ENCODE results near the gene SBNO2.
"Not testable (repeated sequence)": the region's sequence is repeated elsewhere in the genome, so short reads cannot be mapped to it uniquely, and the experiment has no call there.

Gene SBNO2

GRCh38 chr19:1139126-1139525 is 34.9 kb downstream of the SBNO2 start:
- DNase-seq (ENCODE audit: extremely low read depth in 1 of 2, low read depth in 1 of 2) = no peak

DNA sequence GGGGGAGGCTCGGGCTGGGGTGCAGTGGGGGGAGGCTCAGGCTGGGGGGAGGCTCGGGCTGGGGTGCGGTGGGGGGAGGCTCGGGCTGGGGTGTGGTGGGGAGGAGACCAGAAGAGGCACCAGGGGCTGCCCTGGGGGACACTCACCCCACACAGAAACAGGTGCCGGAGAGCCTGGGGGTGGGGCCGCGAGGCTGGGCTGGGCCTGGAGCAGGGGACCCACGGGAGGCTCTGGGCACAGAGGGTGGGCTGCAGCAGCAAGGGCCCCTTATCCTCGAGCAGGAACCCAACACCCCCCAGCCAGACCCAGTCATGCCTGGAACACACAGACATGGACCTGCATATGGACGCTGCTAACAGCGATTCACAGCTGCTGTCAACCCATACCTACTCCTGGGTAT is 35.9 kb downstream of the SBNO2 start:
- DNase-seq (ENCODE audit: extremely low read depth in 1 of 2, low read depth in 1 of 2) = no peak

- no peak for DNase-seq (ENCODE audit: extremely low read depth in 1 of 2, low read depth in 1 of 2)
Measured at GRCh38 chr19:1136621-1137317, 37.3 kb downstream of the SBNO2 start.

DNA sequence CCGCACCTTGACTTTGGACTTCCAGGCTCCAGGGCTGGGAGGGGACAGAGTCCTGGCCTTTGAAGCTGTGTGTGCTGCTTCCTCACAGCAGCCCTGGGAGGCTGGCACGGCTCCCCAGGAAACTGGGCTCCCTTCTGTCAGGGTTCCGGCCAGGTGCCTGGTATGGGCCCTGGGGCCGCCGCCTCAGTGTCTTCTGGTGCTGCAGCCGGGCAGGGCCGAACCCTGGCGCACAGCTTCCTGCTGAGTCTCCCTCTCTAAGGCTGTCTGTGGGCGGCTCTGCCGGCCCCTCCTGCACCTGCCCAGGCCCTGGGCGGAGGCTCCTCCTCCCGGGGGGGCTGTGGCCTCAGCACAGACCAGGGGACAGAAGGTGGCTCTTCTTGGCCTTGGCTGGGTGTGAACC is 37.9 kb downstream of the SBNO2 start:
- no peak for DNase-seq (ENCODE audit: extremely low read depth in 1 of 2, low read depth in 1 of 2)

DNA sequence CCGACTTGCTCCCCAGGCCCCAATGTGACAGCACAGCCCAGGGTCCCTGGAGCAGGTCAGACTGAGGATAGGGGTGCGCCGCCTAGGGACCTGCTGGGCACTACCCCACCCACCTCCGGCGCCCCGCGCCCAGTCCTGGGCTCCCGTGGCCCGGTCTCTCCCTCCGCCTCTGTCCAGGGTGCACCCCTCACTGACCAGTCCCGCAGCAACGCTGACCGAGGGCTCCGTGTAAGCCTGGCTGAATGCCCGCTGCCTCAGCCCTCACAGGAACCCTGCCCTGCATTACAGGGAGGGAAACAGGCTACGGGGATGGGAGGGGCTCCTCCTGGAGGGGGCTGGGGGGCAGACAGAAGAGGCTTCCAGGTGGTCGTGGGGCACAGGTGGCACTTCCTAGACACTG is 38.6 kb downstream of the SBNO2 start:
- no peak for DNase-seq (ENCODE audit: extremely low read depth in 1 of 2, low read depth in 1 of 2)

- no peak for DNase-seq (ENCODE audit: extremely low read depth in 1 of 2, low read depth in 1 of 2)
Measured at GRCh38 chr19:1134431-1134830, 39.6 kb downstream of the SBNO2 start.

DNA sequence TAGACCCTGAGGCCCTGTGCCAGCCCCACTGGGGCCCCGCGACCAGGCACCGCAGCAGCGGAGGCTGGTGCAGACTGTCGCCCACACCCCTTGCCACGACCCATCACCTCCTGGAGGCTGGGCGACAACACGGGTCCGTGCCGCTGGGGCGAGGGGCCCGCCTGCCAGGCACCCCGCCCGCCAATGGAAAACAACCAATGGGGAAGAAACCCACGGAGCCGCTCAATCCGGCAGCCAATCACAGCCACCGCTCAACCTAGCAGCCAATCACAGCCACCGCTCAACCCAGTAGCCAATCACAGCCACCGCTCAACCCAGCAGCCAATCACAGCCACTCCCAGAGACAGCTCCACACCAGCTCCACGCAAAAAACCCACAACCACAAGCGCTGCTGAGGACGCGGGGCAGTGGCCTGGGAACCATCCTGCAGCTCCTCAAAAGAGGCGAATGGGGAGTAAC is 40.6 kb downstream of the SBNO2 start:
- peak; percentile 73 to 78 for DNase-seq (ENCODE audit: extremely low read depth in 1 of 2, low read depth in 1 of 2)

GRCh38 chr19:1132552-1133383 is 41.3 kb downstream of the SBNO2 start:
- no peak for DNase-seq (ENCODE audit: extremely low read depth in 1 of 2, low read depth in 1 of 2)

DNA sequence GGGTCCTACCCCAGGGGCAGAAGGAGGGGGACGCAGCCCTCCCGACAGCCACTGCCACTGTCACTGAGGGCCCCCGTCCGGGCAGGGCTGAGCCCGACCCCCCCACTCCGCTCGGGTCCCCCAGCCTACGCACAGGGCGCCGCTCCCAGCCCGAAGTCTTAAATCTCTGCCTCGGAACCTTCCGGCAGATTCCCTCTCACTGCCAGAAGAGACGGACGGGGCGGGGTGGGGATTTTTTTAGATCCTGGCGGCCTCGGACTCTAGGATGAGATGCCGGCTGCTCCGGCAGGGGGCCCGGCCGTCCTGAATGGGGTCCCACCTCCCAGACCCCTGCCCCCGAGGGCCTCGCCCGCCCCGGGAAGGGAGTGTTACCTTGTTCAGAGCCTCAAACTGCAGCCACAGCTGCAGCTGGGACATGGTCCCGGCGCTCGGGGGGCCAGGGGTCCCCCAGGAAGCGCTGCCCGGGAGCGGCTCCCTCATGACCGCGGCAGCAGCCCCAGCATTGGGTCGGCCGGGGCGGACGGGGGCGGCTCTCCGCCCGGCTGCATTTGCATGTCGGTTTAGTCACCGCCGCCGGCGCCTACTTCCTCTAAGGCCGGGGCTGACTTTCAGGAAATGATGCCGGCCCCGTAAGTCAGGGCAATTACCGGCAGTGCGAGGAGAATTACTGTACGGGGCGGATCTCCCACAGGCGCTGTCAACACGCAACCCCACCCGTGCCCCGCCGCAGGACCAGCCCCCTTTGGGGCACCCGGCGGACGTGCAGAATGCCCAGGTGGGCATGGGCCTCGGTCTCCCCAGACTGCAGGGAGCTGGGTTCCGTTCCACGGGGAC is 42.1 kb downstream of the SBNO2 start:
- DNase-seq (ENCODE audit: extremely low read depth in 1 of 2, low read depth in 1 of 2) = peak; percentile 79 to 90

GRCh38 chr19:1130771-1131717 is 43.0 kb downstream of the SBNO2 start:
- peak in 1 of 2 donors; percentile 14 for DNase-seq (ENCODE audit: extremely low read depth in 1 of 2, low read depth in 1 of 2)

DNA sequence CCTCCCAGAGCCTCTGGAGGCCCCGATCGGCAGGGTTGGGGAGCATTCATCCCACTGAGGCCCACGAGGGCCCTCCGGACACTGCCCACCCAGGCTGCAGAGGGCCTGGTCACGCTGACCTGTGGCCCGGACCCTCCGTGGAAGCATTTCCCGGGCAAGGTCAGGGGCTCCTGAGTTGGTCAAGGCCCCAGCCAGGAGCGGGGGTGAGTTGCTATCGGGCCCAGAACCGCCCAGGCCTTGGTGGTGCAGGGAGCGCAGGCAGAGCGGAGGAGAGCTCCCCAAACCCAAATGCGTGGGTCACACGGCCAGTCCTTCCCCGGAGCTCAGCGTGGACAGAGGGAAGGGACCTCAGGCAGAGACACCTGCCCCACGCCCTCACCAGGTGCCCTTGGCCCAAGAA is 44.5 kb downstream of the SBNO2 start:
- DNase-seq (ENCODE audit: extremely low read depth in 1 of 2, low read depth in 1 of 2) = no peak

DNA sequence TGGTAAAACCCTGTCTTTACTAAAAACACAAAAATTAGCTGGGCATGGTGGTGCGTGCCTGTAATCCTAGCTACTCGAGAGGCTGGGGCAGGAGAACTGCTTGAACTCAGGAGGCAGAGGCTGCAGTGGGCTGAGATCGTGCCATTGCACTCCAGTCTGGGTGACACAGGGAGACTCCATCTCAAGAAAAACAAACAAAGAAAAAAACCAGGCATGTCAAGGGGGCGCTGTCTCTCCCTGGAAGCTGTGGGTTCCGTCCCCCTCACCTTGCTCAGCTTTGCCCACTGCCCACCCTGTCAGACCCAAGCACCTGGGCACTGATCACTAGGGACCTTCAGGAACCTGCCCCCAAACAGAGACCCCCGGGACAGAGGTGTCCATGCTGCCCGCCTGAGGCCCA is 45.0 kb downstream of the SBNO2 start:
- not testable (repeated sequence) for DNase-seq (ENCODE audit: extremely low read depth in 1 of 2, low read depth in 1 of 2)

DNA sequence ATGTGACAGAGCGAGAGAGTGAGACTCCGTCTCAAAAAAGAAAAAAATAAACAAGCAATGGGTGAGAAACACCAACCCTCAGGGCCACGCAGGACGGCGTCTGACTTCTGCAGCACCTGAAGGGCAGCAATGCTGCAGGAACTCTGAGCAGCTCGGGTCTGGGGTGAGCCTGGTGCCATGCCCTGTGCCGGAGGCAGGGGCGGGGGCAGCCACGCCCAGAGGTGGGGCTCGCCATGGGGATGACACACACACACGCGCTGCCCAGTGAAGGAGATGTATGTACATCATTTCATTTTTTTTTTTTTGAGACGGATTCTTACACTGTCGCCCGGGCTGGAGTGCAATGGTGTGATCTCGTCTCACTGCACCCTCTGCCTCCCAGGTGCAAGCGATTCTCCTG is 46.0 kb downstream of the SBNO2 start:
- DNase-seq (ENCODE audit: extremely low read depth in 1 of 2, low read depth in 1 of 2) = no peak

- no peak for DNase-seq (ENCODE audit: extremely low read depth in 1 of 2, low read depth in 1 of 2)
Measured at GRCh38 chr19:1126984-1127760, 46.9 kb downstream of the SBNO2 start.

DNA sequence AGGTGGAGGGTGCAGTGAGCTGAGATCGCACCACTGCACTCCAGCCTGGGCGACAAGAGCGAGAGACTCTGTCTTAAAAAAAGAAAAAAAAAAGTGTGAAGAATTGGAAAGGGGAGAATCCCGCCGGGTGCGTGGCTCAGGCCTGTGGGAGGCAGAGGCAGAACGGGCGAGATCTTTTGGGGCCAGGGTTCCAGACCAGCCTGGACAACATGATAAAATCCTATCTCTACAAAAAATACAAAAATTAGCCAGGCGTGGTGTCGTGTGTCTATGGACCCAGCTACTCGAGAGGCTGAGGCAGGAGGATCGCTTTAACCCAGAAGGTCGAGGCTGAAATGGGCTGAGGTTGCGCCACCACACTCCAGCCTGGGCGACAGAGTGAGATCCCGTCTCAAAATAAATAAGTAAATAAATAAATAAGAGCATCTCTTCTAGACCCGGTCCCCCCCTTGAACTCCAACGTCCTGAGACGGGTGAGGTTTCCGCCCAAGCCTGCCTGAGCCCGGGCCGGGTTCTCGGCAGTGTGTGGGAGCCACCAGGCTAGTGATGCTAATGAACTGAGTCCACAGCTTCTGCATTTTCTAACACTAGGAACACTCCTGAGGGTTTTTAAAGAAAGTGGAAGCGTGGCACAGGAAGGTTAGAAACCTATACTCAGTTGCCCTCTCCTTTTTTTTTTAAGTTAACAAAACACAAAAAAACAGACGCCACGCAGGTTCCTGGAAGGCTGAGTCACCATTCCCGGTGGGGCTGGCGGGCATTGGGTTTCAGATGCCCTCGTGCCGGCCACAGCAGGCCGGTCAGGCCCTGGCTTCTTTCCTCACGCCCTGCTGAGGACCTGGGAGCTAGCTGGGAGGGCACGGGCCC is 48.2 kb downstream of the SBNO2 start:
- no peak for DNase-seq (ENCODE audit: extremely low read depth in 1 of 2, low read depth in 1 of 2)

GRCh38 chr19:1123885-1124677 is 50.0 kb downstream of the SBNO2 start:
- no peak for DNase-seq (ENCODE audit: extremely low read depth in 1 of 2, low read depth in 1 of 2)

DNA sequence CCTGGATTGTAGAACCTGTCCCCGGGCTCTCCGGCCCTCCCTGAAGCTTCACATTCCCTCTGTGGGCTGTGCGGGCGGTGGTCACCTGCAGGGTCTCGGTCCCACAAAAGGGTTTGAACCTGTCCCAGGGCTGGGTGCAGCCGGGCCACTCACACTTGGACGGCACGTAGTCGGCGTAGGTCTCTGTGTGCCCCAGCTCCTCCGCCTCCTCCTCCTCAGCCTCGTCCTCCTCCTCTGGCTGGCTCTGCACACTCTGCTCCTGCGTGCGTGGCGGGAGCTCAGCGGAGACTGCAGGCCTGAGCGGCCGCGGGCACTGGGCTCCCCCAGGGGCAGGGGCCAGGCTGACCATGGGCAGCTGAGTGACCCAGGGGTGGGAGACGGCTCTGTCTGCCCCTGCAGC is 50.7 kb downstream of the SBNO2 start:
- DNase-seq (ENCODE audit: extremely low read depth in 1 of 2, low read depth in 1 of 2) = no peak

- DNase-seq (ENCODE audit: extremely low read depth in 1 of 2, low read depth in 1 of 2) = peak; percentile 53 to 65
Measured at GRCh38 chr19:1122972-1123363, 51.1 kb downstream of the SBNO2 start.

Measured in stimulated activated CD8-positive, alpha-beta memory T cell treated with anti-CD3 and anti-CD28 coated beads, Interleukin-7, amount 100 ng/mL, for 48 hours (primary cell).